DOHH2 (cell line): Measurements from ENCODE around the gene PIGL.

Source experiments
- H3F3A ChIP-seq: fragments of 200-600 bp; sonication (generic), shearing (Covaris generic); 2 replicates; pipeline ENCODE4 v1.6.0; 2016; ENCODE audit warnings: antibody characterized with exemption, mild to moderate bottlenecking; ENCODE audit not compliant: control insufficient read depth, insufficient read depth
- H3K27ac ChIP-seq: fragments of 200-600 bp; sonication (generic); 2 replicates; pipeline ENCODE4 v1.5.1; 2014; ENCODE audit warnings: low read depth, mild to moderate bottlenecking, low read length, moderate library complexity
- H3K27me3 ChIP-seq: fragments of 200-600 bp; sonication (generic); 2 replicates; pipeline ENCODE4 v1.6.1; 2014; ENCODE audit warnings: mild to moderate bottlenecking, low read length, mixed read lengths; ENCODE audit not compliant: control insufficient read depth
- H3K36me3 ChIP-seq: fragments of 200-600 bp; sonication (generic); 2 replicates; pipeline ENCODE4 v1.6.1; 2014; ENCODE audit warnings: mild to moderate bottlenecking, low read length, moderate library complexity, mixed read lengths; ENCODE audit not compliant: control insufficient read depth
- H3K4me1 ChIP-seq: fragments of 200-600 bp; sonication (generic); 2 replicates; pipeline ENCODE4 v1.6.1; 2014; ENCODE audit warnings: mild to moderate bottlenecking, low read length, mixed read lengths; ENCODE audit not compliant: control insufficient read depth
- H3K4me2 ChIP-seq: fragments of 200-600 bp; sonication (generic); 2 replicates; pipeline ENCODE4 v1.6.0; 2014; ENCODE audit warnings: mild to moderate bottlenecking, low read length, moderate library complexity
- H3K4me3 ChIP-seq: fragments of 200-600 bp; sonication (generic); 2 replicates; pipeline ENCODE4 v1.5.1; 2014; ENCODE audit warnings: mild to moderate bottlenecking, low read length, mixed read lengths
- H3K79me2 ChIP-seq: fragments of 200-600 bp; sonication (generic); 2 replicates; pipeline ENCODE4 v1.6.1; 2014; ENCODE audit warnings: mild to moderate bottlenecking, low read length, mixed read lengths; ENCODE audit not compliant: control insufficient read depth
- H3K9me2 ChIP-seq: fragments of 200-600 bp; sonication (generic); replicated peaks from 2 replicates; pipeline ENCODE4 v1.6.1; 2014; ENCODE audit warnings: mild to moderate bottlenecking, low read length, mixed read lengths; ENCODE audit not compliant: control insufficient read depth
- H3K9me3 ChIP-seq: fragments of 200-600 bp; sonication (generic); 2 replicates; pipeline ENCODE4 v1.6.1; 2014; ENCODE audit warnings: antibody characterized with exemption, low read length, mixed read lengths; ENCODE audit not compliant: control insufficient read depth, insufficient read depth
- H4K20me1 ChIP-seq: fragments of 200-600 bp; sonication (generic); 2 replicates; pipeline ENCODE4 v1.6.0; 2014; ENCODE audit warnings: low read depth, mild to moderate bottlenecking, antibody characterized with exemption, low read length, moderate library complexity; ENCODE audit not compliant: control insufficient read depth, insufficient read depth
- EZH2phosphoT487 ChIP-seq: fragments of 200-600 bp; sonication (generic); IDR thresholded peaks from 2 replicates; pipeline ENCODE4 v1.6.1; 2017; ENCODE audit warnings: borderline replicate concordance, mild to moderate bottlenecking, antibody characterized with exemption, low read length, moderate library complexity, mixed read lengths
- TF ChIP-seq, protein P1 (sequence below): fragments of 200-600 bp; sonication (generic); IDR thresholded peaks from one replicate; pipeline ENCODE4 v1.5.1; 2014; ENCODE audit warnings: antibody characterized with exemption, mild to moderate bottlenecking, low read depth, low read length; ENCODE audit not compliant: poor library complexity, severe bottlenecking

The PIGL gene

DNA sequence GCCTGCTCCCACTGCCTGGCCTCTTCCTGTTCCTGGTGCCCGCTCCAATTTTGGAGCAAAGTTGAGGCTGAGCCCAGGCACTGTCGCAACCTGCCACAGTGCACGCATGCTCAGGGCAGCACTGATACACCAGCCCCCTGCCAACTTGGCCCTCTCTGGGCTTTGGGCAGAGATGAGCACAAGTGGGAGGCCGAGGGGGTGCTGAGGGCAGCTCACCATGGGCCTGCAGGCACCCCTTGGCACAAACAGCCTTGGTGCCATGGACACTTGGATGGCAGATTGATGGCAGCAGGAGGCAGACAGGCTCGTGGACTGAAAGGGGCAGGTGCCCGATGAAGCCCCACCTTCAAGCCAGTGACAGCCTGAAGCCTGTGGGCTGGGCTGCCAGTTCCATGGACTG lies 42.9 kb downstream of the PIGL start:
- Histone ChIP-seq H3K36me3 (peaks cover 9% of the 10 kb centered on the region), H3K4me3 (no peak overlapping the region), H4K20me1 (no peaks in the 10 kb centered on the region), H3F3A (no peaks in the 10 kb centered on the region), H3K4me2 (no peak overlapping the region), H3K9me2 (no peaks in the 10 kb centered on the region), H3K79me2 (no peaks in the 10 kb centered on the region; the same call in 1 of the 2 replicates), H3K27ac (no peak overlapping the region), H3K9me3 (peaks cover 10% of the 10 kb centered on the region; the same call in 1 of the 2 replicates), H3K4me1 (no peaks in the 10 kb centered on the region), H3K27me3 (no peaks in the 10 kb centered on the region)
- TF ChIP-seq, protein P1, sequence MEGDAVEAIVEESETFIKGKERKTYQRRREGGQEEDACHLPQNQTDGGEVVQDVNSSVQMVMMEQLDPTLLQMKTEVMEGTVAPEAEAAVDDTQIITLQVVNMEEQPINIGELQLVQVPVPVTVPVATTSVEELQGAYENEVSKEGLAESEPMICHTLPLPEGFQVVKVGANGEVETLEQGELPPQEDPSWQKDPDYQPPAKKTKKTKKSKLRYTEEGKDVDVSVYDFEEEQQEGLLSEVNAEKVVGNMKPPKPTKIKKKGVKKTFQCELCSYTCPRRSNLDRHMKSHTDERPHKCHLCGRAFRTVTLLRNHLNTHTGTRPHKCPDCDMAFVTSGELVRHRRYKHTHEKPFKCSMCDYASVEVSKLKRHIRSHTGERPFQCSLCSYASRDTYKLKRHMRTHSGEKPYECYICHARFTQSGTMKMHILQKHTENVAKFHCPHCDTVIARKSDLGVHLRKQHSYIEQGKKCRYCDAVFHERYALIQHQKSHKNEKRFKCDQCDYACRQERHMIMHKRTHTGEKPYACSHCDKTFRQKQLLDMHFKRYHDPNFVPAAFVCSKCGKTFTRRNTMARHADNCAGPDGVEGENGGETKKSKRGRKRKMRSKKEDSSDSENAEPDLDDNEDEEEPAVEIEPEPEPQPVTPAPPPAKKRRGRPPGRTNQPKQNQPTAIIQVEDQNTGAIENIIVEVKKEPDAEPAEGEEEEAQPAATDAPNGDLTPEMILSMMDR = no peak
- TF ChIP-seq EZH2phosphoT487 = no peak

DNA sequence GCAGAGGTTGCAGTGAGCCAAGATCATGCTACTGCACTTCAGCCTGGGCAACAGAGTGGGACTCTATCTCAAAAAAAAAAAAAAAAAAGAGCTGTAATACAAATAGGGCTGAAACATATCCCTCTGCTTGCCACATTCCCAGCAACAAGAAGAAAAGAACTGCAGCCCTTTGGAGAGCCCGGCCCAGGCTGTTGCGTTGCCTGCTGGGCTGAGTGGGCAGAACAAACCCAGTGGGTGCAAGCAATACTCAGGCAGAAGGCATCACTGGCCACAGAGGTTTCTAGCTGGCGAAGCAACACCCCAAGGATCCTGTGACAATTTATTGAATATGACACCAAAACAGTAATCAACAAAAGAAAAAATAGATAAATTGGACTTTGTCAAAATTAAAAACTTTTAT lies 44.0 kb downstream of the PIGL start:
- Histone ChIP-seq H3F3A (no peaks in the 10 kb centered on the region), H3K9me3 (peaks cover 10% of the 10 kb centered on the region; the same call in 1 of the 2 replicates)

DNA sequence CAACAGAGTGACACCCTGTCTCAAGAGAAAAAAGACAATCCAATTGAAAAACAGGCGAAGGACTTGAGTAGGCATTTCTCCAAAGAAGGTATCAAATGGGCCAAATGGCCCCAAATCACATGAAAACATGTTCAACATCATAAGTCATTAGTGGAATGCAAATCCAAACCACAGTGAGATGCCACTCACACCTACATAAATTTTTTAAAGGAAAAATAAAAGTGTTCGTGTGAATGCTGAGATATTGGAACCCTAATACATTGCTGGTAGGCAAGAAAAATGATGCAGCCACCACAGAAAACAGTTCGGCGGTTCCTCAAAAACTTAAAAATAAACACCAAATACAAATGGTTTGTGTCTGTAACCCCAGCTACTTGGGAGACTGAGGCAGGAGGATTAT lies 45.2 kb downstream of the PIGL start:
- Histone ChIP-seq H3K9me3 (peaks cover 10% of the 10 kb centered on the region; the same call in 1 of the 2 replicates), H3F3A (no peaks in the 10 kb centered on the region), H3K9me2 (no peaks in the 10 kb centered on the region), H3K4me3 (no peak overlapping the region), H4K20me1 (no peaks in the 10 kb centered on the region), H3K27ac (no peak overlapping the region), H3K36me3 (peaks cover 9% of the 10 kb centered on the region), H3K4me2 (no peak overlapping the region), H3K27me3 (no peaks in the 10 kb centered on the region), H3K4me1 (peaks cover 3% of the 10 kb centered on the region), H3K79me2 (no peaks in the 10 kb centered on the region; the same call in 1 of the 2 replicates)
- TF ChIP-seq, protein P1 = no peak
- TF ChIP-seq EZH2phosphoT487 = no peak

More for the DNA sequence above, 44.0 kb downstream of the PIGL start:
- Histone ChIP-seq H3K4me2 (no peak overlapping the region), H3K36me3 (peaks cover 9% of the 10 kb centered on the region), H4K20me1 (no peaks in the 10 kb centered on the region), H3K4me3 (no peak overlapping the region), H3K27me3 (no peaks in the 10 kb centered on the region), H3K4me1 (no peaks in the 10 kb centered on the region), H3K9me2 (no peaks in the 10 kb centered on the region), H3K79me2 (no peaks in the 10 kb centered on the region; the same call in 1 of the 2 replicates), H3K27ac (no peak overlapping the region)
- TF ChIP-seq, protein P1 = no peak
- TF ChIP-seq EZH2phosphoT487 = no peak
